ENCODE data around the gene PIGR.

- TF ChIP-seq EHMT2 (IDR thresholded peaks at IDR 0.05; ENCODE audit: low read depth): no peak
- TF ChIP-seq MYC (IDR thresholded peaks at IDR 0.05; ENCODE audit: borderline replicate concordance, low read length): no peak
- TF ChIP-seq RNF2 (IDR thresholded peaks at IDR 0.05; ENCODE audit: borderline replicate concordance, low read depth): no peak
- TF ChIP-seq CTCF (IDR thresholded peaks at IDR 0.05): no peak
- TF ChIP-seq HMGXB4 (CRISPR knock-in tag; IDR thresholded peaks at IDR 0.05; ENCODE audit: borderline replicate concordance): no peak
- no peak for TF ChIP-seq BCL3 (IDR thresholded peaks at IDR 0.05)
- TF ChIP-seq HOXA7 (CRISPR knock-in tag; IDR thresholded peaks at IDR 0.05): no peak
- TF ChIP-seq POLR2A (IDR thresholded peaks at IDR 0.05; ENCODE audit: low read length): no peak
- no peak for TF ChIP-seq USF2 (IDR thresholded peaks at IDR 0.05)
- TF ChIP-seq MAZ (IDR thresholded peaks at IDR 0.05; ENCODE audit: borderline replicate concordance, low read depth, low read length): no peak
Observed at GRCh38 chr1:206931709-206932108, 14.6 kb downstream of the PIGR start.
